GM21737 (cell line): ENCODE data around the gene HDGFL3.
A peak's percentile ranks its signal among the peaks of the same experiment; 100 is the strongest.

Source experiments
- ATAC-seq: cut with Tn5 transposase; IDR thresholded peaks from one replicate; pipeline ENCODE4 v1.9.1; 2021; ENCODE audit warnings: mild to moderate bottlenecking, moderate library complexity; ENCODE audit not compliant: unreplicated experiment

HDGFL3 gene

GRCh38 chr15:83132861-83133523 lies 74.6 kb downstream of the HDGFL3 start:
- no peak for ATAC-seq

GRCh38 chr15:83129791-83130190 lies 77.8 kb downstream of the HDGFL3 start:
- no peak for ATAC-seq

- ATAC-seq: no peak
Observed at GRCh38 chr15:83127547-83128150, 80.0 kb downstream of the HDGFL3 start.

- no peak for ATAC-seq
Observed at GRCh38 chr15:83123529-83123928, 84.1 kb downstream of the HDGFL3 start.

DNA sequence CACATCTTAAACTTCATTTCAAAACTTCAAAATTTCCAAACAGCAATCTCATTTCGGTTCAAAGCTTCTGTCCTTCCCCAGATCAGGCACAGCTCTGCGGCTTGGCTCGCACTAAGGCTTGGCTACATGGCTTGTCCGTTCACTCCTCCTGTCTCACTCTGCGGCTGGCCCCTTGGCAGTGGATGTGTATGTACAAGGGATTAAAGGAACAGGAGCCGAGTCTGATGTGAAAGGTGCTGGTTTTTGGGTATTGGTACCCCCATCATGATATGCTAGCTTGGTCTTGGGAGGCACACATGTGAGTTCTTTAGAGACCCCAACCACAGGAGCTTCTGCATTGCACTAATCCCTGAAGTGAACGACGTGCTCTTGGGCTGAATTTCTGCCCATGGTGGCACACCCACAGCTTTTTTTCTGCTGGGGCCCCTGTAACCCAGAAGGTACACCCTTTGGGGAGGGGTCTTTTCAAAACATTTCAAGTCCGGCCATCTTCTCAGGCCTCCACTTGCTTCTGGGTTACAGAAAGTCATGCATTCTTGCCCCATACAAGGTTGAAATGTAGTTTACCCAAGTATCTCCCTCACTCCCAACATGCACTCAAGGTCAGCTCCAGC lies 87.5 kb downstream of the HDGFL3 start:
- no peak for ATAC-seq

DNA sequence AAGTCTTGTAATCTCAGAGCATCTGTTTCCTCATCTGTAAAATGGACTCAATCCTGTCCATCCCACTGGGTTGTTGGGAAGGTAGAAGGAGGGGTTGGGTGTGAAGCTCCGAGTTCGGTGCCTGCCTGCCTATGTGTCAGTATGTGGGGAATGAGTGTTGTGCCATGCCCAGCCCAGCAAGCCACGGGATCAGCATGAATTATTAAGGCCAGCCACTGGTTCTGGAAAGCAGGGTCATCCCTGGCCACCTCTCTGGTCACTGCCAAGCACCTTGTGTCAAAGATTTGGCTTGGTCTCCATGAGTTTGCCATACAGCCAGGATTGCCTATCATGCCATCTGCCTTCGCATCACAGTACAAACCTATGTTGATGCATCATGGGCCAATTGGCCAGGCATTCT lies 88.7 kb downstream of the HDGFL3 start:
- ATAC-seq: no peak

DNA sequence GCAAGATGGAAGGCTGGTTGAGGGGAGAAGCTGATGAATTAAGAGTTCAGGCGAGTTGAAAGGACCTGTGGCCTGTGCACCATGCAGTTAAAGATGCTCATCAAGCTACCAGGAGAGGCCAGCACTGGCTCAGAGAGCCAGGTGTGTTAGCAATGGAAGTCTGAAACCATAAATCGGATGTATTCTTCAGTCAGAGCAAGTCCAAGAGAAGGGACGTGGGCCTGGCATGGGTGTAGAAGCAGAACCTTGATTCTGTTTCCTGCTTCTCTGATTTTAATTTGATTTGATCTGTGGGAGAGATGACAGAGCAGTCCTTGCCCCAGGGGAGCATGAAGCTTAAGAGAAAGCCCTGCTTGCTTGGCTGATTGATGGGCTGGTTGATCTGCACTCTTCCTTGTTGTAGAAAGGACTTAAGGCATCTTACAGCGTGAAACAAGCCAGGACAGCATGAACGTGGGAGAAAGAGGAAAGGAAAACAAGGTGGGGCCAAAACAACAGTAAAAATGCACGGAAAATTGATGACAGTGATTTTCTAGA lies 89.3 kb downstream of the HDGFL3 start:
- no peak for ATAC-seq

GRCh38 chr15:83115831-83116565 lies 91.6 kb downstream of the HDGFL3 start:
- no peak for ATAC-seq

GRCh38 chr15:83115410-83115809 lies 92.2 kb downstream of the HDGFL3 start:
- ATAC-seq: no peak

- ATAC-seq: no peak
Observed at GRCh38 chr15:83114856-83115255, 92.8 kb downstream of the HDGFL3 start.

DNA sequence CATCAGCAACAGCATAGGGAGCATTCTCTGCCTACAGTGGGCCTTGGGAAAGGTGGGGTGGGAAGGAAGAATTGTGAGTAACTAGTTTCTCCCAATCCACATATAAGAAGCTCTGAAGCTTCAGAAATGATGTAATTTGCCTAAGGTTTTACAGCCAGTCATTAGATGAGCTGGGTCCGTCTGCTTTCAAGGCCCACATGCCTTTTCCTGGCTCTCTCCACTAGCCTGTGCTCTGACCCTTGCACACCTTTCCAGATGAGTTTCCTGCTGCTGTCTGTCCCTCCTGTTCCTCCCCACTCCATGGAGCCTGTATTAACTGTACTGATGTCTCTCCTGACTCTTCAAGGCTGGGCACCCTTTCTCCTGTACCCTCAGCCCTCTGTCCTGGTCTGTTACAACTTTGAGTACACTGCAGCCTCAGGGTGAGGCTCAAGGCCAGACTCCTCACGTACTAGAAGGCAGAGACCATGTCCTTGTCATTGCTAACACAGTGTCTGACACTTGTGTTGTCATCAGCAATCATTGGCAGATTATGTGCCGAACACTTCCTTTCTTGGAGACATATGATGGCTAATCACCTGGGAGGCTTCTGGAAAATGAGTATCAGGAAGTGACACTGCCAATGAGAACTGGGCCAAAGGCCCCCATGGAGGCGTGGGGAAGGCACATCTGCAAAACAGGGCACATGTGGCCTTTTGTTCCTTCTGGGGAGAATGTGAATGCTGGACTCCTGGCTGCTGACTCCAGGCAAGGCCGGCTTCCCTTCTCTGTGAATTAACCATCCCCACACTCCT lies 93.5 kb downstream of the HDGFL3 start:
- no peak for ATAC-seq

DNA sequence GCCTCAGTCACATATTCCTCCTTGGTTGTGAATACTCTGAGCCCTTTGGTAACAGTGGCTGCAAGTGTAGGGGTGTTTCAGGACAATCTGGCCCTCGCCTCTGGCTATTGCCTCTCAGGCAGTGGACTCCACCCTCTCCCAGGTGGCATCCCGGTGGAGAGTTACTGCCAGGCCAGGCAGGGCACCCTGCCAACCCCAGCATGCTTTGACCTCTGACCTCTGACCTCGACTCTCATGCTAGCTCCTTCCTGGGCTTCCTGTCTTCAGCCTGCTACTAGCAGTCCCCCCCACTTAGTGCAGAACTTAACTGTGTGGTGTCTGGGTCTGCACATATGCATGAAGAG lies 94.7 kb downstream of the HDGFL3 start:
- no peak for ATAC-seq

- no peak for ATAC-seq
Observed at GRCh38 chr15:83112233-83112955, 95.2 kb downstream of the HDGFL3 start.

DNA sequence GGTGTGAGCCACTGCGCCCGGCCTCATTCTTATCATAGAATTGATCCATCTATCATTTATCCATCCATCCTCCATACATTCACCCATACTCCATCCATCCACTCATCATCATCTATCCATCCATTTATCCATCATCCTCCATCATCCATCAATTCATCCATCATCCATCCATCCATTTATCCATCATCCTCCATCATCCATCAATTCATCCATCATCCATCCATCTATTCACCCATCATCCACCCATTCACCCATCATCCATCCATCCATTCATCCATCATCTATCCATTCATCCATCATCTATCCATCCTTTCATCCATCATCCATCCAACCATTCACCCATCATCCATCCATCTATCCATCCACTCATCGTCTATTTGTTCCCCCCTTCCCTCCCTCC lies 96.5 kb downstream of the HDGFL3 start:
- no peak for ATAC-seq

GRCh38 chr15:83110381-83110780 lies 97.2 kb downstream of the HDGFL3 start:
- ATAC-seq: no peak

DNA sequence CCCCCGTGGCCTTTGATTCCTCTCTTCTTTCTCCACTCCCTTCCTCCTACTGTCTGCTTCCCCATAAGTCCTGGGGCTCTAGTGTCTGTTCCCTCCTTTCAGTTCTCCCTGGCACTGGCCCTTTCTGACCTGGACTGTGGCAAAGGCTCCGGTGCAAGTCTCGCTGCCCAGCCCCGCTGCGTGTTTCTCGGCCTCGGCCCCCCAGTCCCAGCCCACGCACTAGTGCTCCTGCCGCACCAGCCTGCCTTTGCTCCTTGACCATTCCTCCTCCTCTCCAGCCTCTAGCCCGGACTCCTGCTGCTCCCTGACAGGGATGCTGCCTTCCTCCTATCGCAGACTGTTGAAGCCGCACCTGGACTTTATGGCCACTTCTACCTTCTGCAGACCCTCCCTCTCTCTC lies 98.1 kb downstream of the HDGFL3 start:
- ATAC-seq: no peak

GRCh38 chr15:83108266-83109219 lies 99.1 kb downstream of the HDGFL3 start:
- peak; percentile 62 for ATAC-seq

DNA sequence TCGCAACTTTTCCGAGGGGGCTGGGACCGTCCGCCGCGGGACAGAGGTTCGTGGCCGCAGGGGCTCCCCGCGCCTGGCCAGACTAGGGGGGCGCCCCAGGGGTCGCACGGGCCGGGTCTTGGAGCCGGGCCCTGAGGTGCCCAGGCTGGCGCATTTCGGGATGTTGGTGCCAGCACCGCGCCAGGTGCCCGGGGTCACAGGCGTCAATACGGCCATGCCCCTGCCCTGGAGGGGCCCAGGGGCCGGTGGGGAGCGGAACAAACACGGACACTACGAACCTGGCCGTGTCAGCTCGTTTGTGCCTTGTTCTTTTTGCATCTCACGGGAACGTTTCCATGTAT lies 99.8 kb downstream of the HDGFL3 start:
- ATAC-seq: no peak
